ENCODE results near the gene CCNA1.
A peak's percentile ranks its signal among the peaks of the same experiment; 100 is the strongest.

The CCNA1 gene

GRCh38 chr13:36432106-36432544 is at the start of gene CCNA1:
TSS of gene CCNA1 (plus strand) at chr13:36432495. CDS start at chr13:36433057, 562 bp downstream.
- peak; percentile 6 to 26 for DNase-seq
- TF ChIP-seq POLR2A (IDR thresholded peaks at IDR 0.05; ENCODE audit: low read length), result no peak
- no peak for TF ChIP-seq GATA1 (IDR thresholded peaks at IDR 0.05; ENCODE audit: low read depth, low read length)

- TF ChIP-seq POLR2A (IDR thresholded peaks at IDR 0.05; ENCODE audit: low read length) (no peak), GATA1 (IDR thresholded peaks at IDR 0.05; ENCODE audit: low read depth, low read length) (no peak)
- DNase-seq, result no peak
Observed at GRCh38 chr13:36385489-36385888, 46.8 kb upstream of the CCNA1 start.

- no peak for TF ChIP-seq POLR2A (IDR thresholded peaks at IDR 0.05; ENCODE audit: low read length)
- no peak for TF ChIP-seq GATA1 (IDR thresholded peaks at IDR 0.05; ENCODE audit: low read depth, low read length)
- peak; percentile 17 to 26 for DNase-seq
Observed at GRCh38 chr13:36395280-36395679, 37.0 kb upstream of the CCNA1 start.

- DNase-seq, result no peak
- TF ChIP-seq POLR2A (IDR thresholded peaks at IDR 0.05; ENCODE audit: low read length), result no peak
- no peak for TF ChIP-seq GATA1 (IDR thresholded peaks at IDR 0.05; ENCODE audit: low read depth, low read length)
Observed at GRCh38 chr13:36405151-36405550, 27.1 kb upstream of the CCNA1 start.

GRCh38 chr13:36412736-36413135 is 19.6 kb upstream of the CCNA1 start:
- no peak for DNase-seq
- TF ChIP-seq POLR2A (IDR thresholded peaks at IDR 0.05; ENCODE audit: low read length) (no peak), GATA1 (IDR thresholded peaks at IDR 0.05; ENCODE audit: low read depth, low read length) (no peak)

- TF ChIP-seq GATA1 (IDR thresholded peaks at IDR 0.05; ENCODE audit: low read depth, low read length) (no peak), POLR2A (IDR thresholded peaks at IDR 0.05; ENCODE audit: low read length) (no peak)
- no peak for DNase-seq
Observed at GRCh38 chr13:36413161-36413560, 19.1 kb upstream of the CCNA1 start.

- TF ChIP-seq GATA1 (IDR thresholded peaks at IDR 0.05; ENCODE audit: low read depth, low read length), result no peak
- TF ChIP-seq POLR2A (IDR thresholded peaks at IDR 0.05; ENCODE audit: low read length), result no peak
- no peak for DNase-seq
Observed at GRCh38 chr13:36414461-36414860, 17.8 kb upstream of the CCNA1 start.

GRCh38 chr13:36417331-36417730 is 15.0 kb upstream of the CCNA1 start:
- TF ChIP-seq GATA1 (IDR thresholded peaks at IDR 0.05; ENCODE audit: low read depth, low read length) (no peak), POLR2A (IDR thresholded peaks at IDR 0.05; ENCODE audit: low read length) (no peak)
- no peak for DNase-seq

GRCh38 chr13:36418022-36418805 is 14.1 kb upstream of the CCNA1 start:
- peak; percentile 43 to 51 for DNase-seq

GRCh38 chr13:36420437-36420891 is 11.8 kb upstream of the CCNA1 start:
- DNase-seq, result peak; percentile 69 to 80
- no peak for TF ChIP-seq POLR2A (IDR thresholded peaks at IDR 0.05; ENCODE audit: low read length)
- no peak for TF ChIP-seq GATA1 (IDR thresholded peaks at IDR 0.05; ENCODE audit: low read depth, low read length)

More at GRCh38 chr13:36418022-36418805, 14.1 kb upstream of the CCNA1 start:
- TF ChIP-seq GATA1 (IDR thresholded peaks at IDR 0.05; ENCODE audit: low read depth, low read length) (no peak), POLR2A (IDR thresholded peaks at IDR 0.05; ENCODE audit: low read length) (no peak)

GRCh38 chr13:36421447-36421846 is 10.8 kb upstream of the CCNA1 start:
- TF ChIP-seq GATA1 (IDR thresholded peaks at IDR 0.05; ENCODE audit: low read depth, low read length) (no peak), POLR2A (IDR thresholded peaks at IDR 0.05; ENCODE audit: low read length) (no peak)
- no peak for DNase-seq

GRCh38 chr13:36428086-36428485 is 4.2 kb upstream of the CCNA1 start:
- TF ChIP-seq GATA1 (IDR thresholded peaks at IDR 0.05; ENCODE audit: low read depth, low read length) (no peak), POLR2A (IDR thresholded peaks at IDR 0.05; ENCODE audit: low read length) (no peak)
- no peak for DNase-seq

- no peak for TF ChIP-seq POLR2A (IDR thresholded peaks at IDR 0.05; ENCODE audit: low read length)
- TF ChIP-seq GATA1 (IDR thresholded peaks at IDR 0.05; ENCODE audit: low read depth, low read length), result no peak
- no peak for DNase-seq
Observed at GRCh38 chr13:36430247-36431203, 1.8 kb upstream of the CCNA1 start.

Measured in erythroblast (primary cell).